GM19463 (cell line): ENCODE data around the gene CD274.
"Not testable (repeated sequence)": the region's sequence is repeated elsewhere in the genome, so short reads cannot be mapped to it uniquely, and the experiment has no call there.

Source experiments
- ATAC-seq: cut with Tn5 transposase; IDR thresholded peaks from one replicate; pipeline ENCODE4 v1.9.1; 2021; ENCODE audit warnings: mild to moderate bottlenecking, moderate library complexity; ENCODE audit not compliant: unreplicated experiment

Gene CD274

GRCh38 chr9:5437254-5438216, 12.8 kb upstream of the CD274 start, which contains the start of gene PLGRKT:
Gene PLGRKT (minus strand): TSS chr9:5437925. CDS start chr9:5431977, 5,948 bp downstream.
- ATAC-seq = peak; percentile 81

- peak; percentile 62 for ATAC-seq
These were observed 11.8 kb upstream of the CD274 start for GRCh38 chr9:5438301-5439162.

- ATAC-seq = no peak
These were observed 9.9 kb upstream of the CD274 start for GRCh38 chr9:5440426-5440825.

- ATAC-seq = no peak
These were observed 9.3 kb upstream of the CD274 start for GRCh38 chr9:5441043-5441442.

- ATAC-seq = no peak
These were observed 7.8 kb upstream of the CD274 start for GRCh38 chr9:5442400-5443011.

- ATAC-seq = no peak
These were observed 6.5 kb upstream of the CD274 start for GRCh38 chr9:5443850-5444249.

- not testable (repeated sequence) for ATAC-seq
These were observed 5.2 kb upstream of the CD274 start for GRCh38 chr9:5445096-5445495.

GRCh38 chr9:5445886-5446285, 4.5 kb upstream of the CD274 start:
- no peak for ATAC-seq

- no peak for ATAC-seq
These were observed 3.7 kb upstream of the CD274 start for GRCh38 chr9:5446451-5447236.

GRCh38 chr9:5447337-5447736, 3.0 kb upstream of the CD274 start:
- no peak for ATAC-seq

- ATAC-seq = no peak
These were observed 2.3 kb upstream of the CD274 start for GRCh38 chr9:5448016-5448415.

- no peak for ATAC-seq
These were observed 1.6 kb upstream of the CD274 start for GRCh38 chr9:5448461-5449435.

- ATAC-seq = no peak
These were observed 602 bp upstream of the CD274 start for GRCh38 chr9:5449521-5450358.

GRCh38 chr9:5452286-5452609, 1.9 kb downstream of the CD274 start:
- ATAC-seq = no peak

GRCh38 chr9:5453004-5453403, 2.7 kb downstream of the CD274 start:
- no peak for ATAC-seq

GRCh38 chr9:5453673-5454072, 3.3 kb downstream of the CD274 start:
- no peak for ATAC-seq

GRCh38 chr9:5455181-5455580, 4.8 kb downstream of the CD274 start:
- no peak for ATAC-seq

- peak; percentile 64 for ATAC-seq
These were observed 9.0 kb downstream of the CD274 start for GRCh38 chr9:5459289-5459829.
